Measurements from ENCODE around the gene CNTN3.

- TF ChIP-seq CTCF (IDR thresholded peaks at IDR 0.05) (no peak), POLR2A (IDR thresholded peaks at IDR 0.05) (no peak)
Measured at GRCh38 chr3:74607803-74608202, 6.7 kb downstream of the CNTN3 start.
